Uterus (tissue), 4 donors: Measurements from ENCODE around the gene CAMK2N2. TPM values are rescaled to one million over a fixed set of nuclear protein-coding genes. Genes with fewer than 3 reads are reported as not detected.

Experiments
- DNase-seq, 2 donors: peaks; one replicate each; pipeline ENCODE4 v3.0.0-alpha.2; 2019 to 2020
- H3K27ac ChIP-seq, 2 donors: fragments of 200-600 bp; sonication (generic); 1 replicate in 1 of 2; 2 replicates in 1 of 2; pipeline ENCODE4 v1.5.1; 2016 to 2018
- H3K27me3 ChIP-seq, 2 donors: fragments of 200-600 bp; sonication (generic); one replicate each; pipeline ENCODE4 v1.5.1; 2018 to 2019; ENCODE audit warnings: control low read depth in 1 of 2
- H3K36me3 ChIP-seq, 2 donors: fragments of 200-600 bp; sonication (generic); one replicate each; pipeline ENCODE4 v1.5.1; 2019; ENCODE audit warnings: control low read depth in 1 of 2
- H3K4me1 ChIP-seq, 2 donors: fragments of 200-600 bp; sonication (generic); one replicate each; pipeline ENCODE4 v1.5.1; 2018 to 2019; ENCODE audit warnings: control low read depth in 1 of 2
- H3K4me3 ChIP-seq, 2 donors: fragments of 200-600 bp; sonication (generic); 1 replicate in 1 of 2; 2 replicates in 1 of 2; pipeline ENCODE4 v1.5.1; 2018 to 2019; ENCODE audit warnings: mild to moderate bottlenecking in 1 of 2
- H3K9me3 ChIP-seq, 2 donors: fragments of 200-600 bp; sonication (generic); one replicate each; pipeline ENCODE4 v1.5.1; 2019; ENCODE audit warnings: control low read depth in 1 of 2
- POLR2A ChIP-seq, 2 donors: fragments of 450-650 bp; IDR thresholded peaks; one replicate each; pipeline ENCODE4 v1.6.1; 2016; ENCODE audit warnings: antibody characterized with exemption in 2 of 2, mild to moderate bottlenecking in 1 of 2, moderate library complexity in 1 of 2
- intact Hi-C: fragments of 100-400 bp; cut with DNase I; formaldehyde crosslinking; loops from one replicate; pipeline ENCODE4 v1.15.1; 2023; ENCODE audit warnings: low total_unique reads
- total RNA-seq, 4 donors: library from RNA; depleted of rRNA in 3 of 4; stranded (reverse); fragments of >200 nt in 3 of 4; gene quantifications; one replicate each; pipeline versions ENCODE4 v1.1.0 to v1.2.4, GENCODE V29; 2014 to 2023
- TF ChIP-seq, protein P1 (sequence below), 4 experiments: fragments of 200-600 bp in 2 of 4; fragments of 450-650 bp in 2 of 4; sonication (generic) in 2 of 4; IDR thresholded peaks; one replicate each; pipeline ENCODE4 v1.5.1; 2016 to 2019; ENCODE audit warnings: antibody characterized with exemption in 4 of 4, mild to moderate bottlenecking in 2 of 4, moderate library complexity in 1 of 4
- donor health status: DM: yes; HTN: yes; CAD: no.

CAMK2N2 gene
- total RNA-seq, 4 donors from 2014 or later = not detected

DNA sequence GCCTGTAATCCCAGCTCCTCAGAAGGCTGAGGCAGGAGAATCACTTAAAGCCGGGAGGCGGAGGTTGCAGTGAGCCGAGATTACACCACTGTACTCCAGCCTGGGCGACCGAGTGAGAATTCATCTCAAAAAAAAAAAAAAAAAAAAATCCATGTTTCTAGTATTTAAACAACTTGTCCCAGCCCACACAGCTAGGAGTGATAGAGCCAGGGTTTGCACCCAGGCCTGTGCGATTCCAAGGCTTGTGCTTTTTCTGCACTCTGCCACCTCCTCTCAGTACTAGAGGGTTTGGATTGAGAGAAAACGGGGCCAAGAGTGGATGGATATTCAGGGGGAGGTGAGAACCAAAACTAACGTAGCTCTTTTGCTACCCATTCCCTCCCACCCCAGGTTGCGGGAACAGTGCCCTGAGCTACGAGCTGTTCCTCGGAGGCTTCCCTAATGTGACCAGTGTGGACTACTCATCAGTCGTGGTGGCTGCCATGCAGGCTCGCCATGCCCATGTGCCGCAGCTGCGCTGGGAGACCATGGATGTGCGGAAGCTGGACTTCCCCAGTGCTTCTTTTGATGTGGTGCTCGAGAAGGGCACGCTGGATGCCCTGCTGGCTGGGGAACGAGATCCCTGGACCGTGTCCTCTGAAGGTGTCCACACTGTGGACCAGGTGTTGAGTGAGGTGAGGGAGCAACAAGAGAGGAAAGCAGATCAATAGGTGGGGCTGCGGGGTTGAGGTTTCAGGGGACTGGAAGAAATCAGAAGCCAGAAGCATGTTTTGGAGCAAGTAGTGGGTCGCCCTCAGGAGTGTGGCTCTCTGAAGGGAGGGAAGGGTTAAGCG lies 4.1 kb downstream of the CAMK2N2 start:
- DNase-seq = no peak
- intact Hi-C loops = no loop called here
- Histone ChIP-seq H3K4me1 (peaks cover 0 to 22% of the 10 kb centered on the region in 2 donors), H3K4me3 (no peak overlapping the region), H3K9me3 (no peaks in the 10 kb centered on the region), H3K36me3 (no peaks in the 10 kb centered on the region), H3K27ac (no peak overlapping the region), H3K27me3 (peaks cover 8 to 19% of the 10 kb centered on the region in 2 donors)
- TF ChIP-seq POLR2A (IDR thresholded peaks at IDR 0.05) = no peak
- TF ChIP-seq, protein P1, sequence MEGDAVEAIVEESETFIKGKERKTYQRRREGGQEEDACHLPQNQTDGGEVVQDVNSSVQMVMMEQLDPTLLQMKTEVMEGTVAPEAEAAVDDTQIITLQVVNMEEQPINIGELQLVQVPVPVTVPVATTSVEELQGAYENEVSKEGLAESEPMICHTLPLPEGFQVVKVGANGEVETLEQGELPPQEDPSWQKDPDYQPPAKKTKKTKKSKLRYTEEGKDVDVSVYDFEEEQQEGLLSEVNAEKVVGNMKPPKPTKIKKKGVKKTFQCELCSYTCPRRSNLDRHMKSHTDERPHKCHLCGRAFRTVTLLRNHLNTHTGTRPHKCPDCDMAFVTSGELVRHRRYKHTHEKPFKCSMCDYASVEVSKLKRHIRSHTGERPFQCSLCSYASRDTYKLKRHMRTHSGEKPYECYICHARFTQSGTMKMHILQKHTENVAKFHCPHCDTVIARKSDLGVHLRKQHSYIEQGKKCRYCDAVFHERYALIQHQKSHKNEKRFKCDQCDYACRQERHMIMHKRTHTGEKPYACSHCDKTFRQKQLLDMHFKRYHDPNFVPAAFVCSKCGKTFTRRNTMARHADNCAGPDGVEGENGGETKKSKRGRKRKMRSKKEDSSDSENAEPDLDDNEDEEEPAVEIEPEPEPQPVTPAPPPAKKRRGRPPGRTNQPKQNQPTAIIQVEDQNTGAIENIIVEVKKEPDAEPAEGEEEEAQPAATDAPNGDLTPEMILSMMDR (IDR thresholded peaks at IDR 0.05) = no peak

DNA sequence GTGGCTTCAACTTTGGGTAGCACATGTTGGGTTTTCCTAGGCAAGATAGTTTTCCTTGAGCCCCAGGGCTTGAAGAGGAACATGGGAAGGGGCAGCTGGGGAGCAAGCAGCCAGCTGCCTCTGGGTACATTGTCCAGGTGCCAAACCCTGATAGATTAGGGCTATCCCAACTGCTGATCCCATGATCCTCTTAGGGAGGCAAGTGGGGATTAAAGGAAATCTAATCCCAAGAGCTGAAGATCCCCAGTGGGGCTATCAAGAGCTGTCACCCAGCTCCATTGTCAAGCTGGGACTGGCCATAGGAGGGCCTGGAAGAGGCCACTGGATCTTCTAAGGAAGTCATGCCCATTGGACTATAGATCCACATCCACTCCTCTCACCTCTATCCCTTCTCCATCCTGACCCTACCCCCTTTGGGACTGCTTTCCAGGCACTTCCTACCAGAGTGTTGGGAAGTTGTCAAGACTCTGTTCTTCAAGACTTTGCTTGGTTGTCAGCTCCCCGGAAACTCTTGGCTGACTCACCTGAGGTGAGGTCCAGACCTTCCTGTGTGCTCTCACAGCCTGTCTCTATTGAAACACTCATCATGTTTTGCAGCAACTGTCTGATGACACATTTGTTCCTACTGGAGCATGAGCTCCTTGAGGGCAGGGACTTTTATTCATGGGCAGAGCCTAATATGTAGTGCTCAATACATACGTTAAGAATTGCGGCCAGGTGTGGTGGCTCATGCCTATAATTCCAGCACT lies 5.9 kb downstream of the CAMK2N2 start:
- Histone ChIP-seq H3K9me3 (no peaks in the 10 kb centered on the region), H3K27me3 (peaks cover 0 to 5% of the 10 kb centered on the region in 2 donors), H3K4me3 (no peak overlapping the region), H3K27ac (no peak overlapping the region), H3K4me1 (peaks cover 0 to 9% of the 10 kb centered on the region in 2 donors), H3K36me3 (no peaks in the 10 kb centered on the region)
- DNase-seq = no peak
- intact Hi-C loops = no loop called here
- TF ChIP-seq, protein P1 (IDR thresholded peaks at IDR 0.05) = no peak
- TF ChIP-seq POLR2A (IDR thresholded peaks at IDR 0.05) = no peak

DNA sequence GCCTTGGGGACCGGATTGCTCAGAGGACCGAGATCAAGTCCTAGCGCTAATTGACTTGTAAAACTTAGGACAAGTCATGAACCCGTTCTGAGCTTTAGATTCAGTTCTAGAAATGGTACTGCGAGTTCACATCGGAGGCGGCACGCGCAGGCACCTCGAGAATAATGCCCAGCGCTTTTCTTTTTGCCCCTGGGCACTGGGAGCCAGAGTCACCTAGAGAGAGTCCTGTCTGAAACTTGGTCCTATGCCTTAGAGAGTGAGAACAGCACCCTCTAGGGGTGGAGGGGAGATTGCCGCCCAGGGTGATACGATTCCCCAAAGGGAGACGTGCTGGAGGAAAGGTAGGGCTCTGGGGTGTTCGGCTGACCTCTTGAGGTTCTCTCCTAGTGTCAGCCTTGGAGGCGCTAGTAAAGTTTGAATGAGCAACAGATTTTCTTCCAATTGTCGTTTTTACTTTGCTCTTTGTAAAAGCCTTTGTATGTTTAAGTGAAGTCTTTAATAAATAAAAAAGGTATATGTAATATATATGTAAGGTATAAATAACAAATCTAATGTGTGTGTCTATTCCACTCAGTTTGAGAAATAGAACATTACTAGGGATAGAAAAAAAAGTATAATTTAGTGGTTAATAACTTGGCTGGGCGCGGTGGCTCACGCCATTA lies 11.1 kb downstream of the CAMK2N2 start:
- peak; percentile 75 to 80 for DNase-seq
- intact Hi-C loops = no loop called here
- peak overlapping the region in 1 of 2 donors; percentile 64 for H3K27ac ChIP-seq
- H3K27me3 ChIP-seq = no peaks in the 10 kb centered on the region
- TF ChIP-seq, protein P1 (IDR thresholded peaks at IDR 0.05) = peak; percentile 73 to 81 (median 77)
- TF ChIP-seq POLR2A (IDR thresholded peaks at IDR 0.05) = no peak
- peak overlapping the region; percentile 76 to 97 for H3K4me3 ChIP-seq
- no peaks in the 10 kb centered on the region for H3K4me1 ChIP-seq
- H3K9me3 ChIP-seq = no peaks in the 10 kb centered on the region
- H3K36me3 ChIP-seq = no peaks in the 10 kb centered on the region

DNA sequence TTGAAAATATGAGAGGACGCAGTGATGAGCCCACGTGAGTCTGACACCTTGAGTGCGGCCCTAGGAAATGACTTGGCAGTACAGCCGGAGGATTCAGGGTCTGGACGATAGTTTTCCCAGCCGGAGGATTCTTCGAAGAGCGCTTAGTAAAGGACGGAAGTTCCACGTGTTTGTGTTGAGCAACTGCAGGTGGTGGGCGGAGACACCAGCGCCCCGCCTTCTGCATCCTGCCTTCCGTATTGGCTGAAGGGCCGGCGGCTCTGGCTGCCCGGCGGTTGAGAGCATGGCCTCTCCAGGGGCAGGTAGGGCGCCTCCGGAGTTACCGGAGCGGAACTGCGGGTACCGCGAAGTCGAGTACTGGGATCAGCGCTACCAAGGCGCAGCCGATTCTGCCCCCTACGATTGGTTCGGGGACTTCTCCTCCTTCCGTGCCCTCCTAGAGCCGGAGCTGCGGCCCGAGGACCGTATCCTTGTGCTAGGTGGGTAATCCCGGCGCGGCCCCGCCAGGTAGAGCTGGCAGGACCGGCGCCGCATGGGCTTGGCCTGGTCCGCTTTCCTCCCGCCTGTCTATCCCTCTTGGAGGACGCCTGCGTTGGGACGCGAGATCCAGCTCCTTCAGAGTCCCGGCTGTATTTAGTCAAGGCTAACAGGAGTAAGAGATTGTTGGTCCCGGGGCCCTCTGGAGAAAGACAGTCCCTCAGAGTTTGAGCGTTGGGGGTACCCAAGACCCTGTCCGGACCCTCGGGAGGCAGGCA lies 11.8 kb downstream of the CAMK2N2 start, which contains the start of gene EEF1AKMT4:
EEF1AKMT4 (plus strand) TSS at position 261 of the 755 bp plus-strand sequence; CDS start at position 284, 23 bp downstream.
- Histone ChIP-seq H3K9me3 (no peaks in the 10 kb centered on the region), H3K27me3 (no peaks in the 10 kb centered on the region), H3K27ac (peak within 1 kb of the TSS; percentile 79 to 84), H3K4me3 (peak within 1 kb of the TSS; percentile 76 to 97), H3K36me3 (no peaks in the 10 kb centered on the region), H3K4me1 (no peaks in the 10 kb centered on the region)
- no peak for TF ChIP-seq POLR2A (IDR thresholded peaks at IDR 0.05)
- TF ChIP-seq, protein P1 (IDR thresholded peaks at IDR 0.05) = peak; percentile 40 to 63 (median 48)
- peak; percentile 96 for DNase-seq
- intact Hi-C loops = loop anchor here (5.0 kb wide), 1 partner anchor 117 kb away; no protein-coding TSS in a partner anchor
